ENCODE results near the gene LRRC3C.

The LRRC3C gene

GRCh38 chr17:39926135-39926587, 1.4 kb upstream of the LRRC3C start:
- TF ChIP-seq CTCF (IDR thresholded peaks at IDR 0.05; ENCODE audit: unreplicated experiment in 3 of 3) = no peak
- Mint-ChIP-seq H3K4me3 (peak overlapping the region; percentile 89 to 92 (median 91)), H3K27ac (peak overlapping the region; percentile 64 to 94 (median 87)), H3K36me3 (ENCODE audit: low read depth) (peaks cover 20% of the 10 kb centered on the region), H3K9me3 (no peaks in the 10 kb centered on the region), H3K4me1 (peaks cover 37% of the 10 kb centered on the region), H3K27me3 (ENCODE audit: low read depth) (no peaks in the 10 kb centered on the region)

GRCh38 chr17:39926588-39927100, 888 bp upstream of the LRRC3C start:
- Mint-ChIP-seq H3K27me3 (ENCODE audit: low read depth) (no peaks in the 10 kb centered on the region), H3K36me3 (ENCODE audit: low read depth) (peaks cover 16% of the 10 kb centered on the region), H3K9me3 (no peaks in the 10 kb centered on the region), H3K4me1 (peaks cover 37% of the 10 kb centered on the region), H3K27ac (peak overlapping the region; percentile 64 to 94 (median 87)), H3K4me3 (peak overlapping the region; percentile 89 to 92 (median 91))
- no peak for TF ChIP-seq CTCF (IDR thresholded peaks at IDR 0.05; ENCODE audit: unreplicated experiment in 3 of 3)

- H3K4me1 Mint-ChIP-seq = peaks cover 37% of the 10 kb centered on the region
- H3K4me3 Mint-ChIP-seq = peak overlapping the region; percentile 89 to 92 (median 91)
- no peaks in the 10 kb centered on the region for H3K9me3 Mint-ChIP-seq
- H3K27ac Mint-ChIP-seq = peak overlapping the region; percentile 87 to 95 (median 94)
- H3K27me3 Mint-ChIP-seq (ENCODE audit: low read depth) = no peaks in the 10 kb centered on the region
- H3K36me3 Mint-ChIP-seq (ENCODE audit: low read depth) = peaks cover 6% of the 10 kb centered on the region
- TF ChIP-seq CTCF (IDR thresholded peaks at IDR 0.05; ENCODE audit: unreplicated experiment in 3 of 3) = no peak
Measured at GRCh38 chr17:39927929-39928857, 661 bp downstream of the LRRC3C start.

- no peaks in the 10 kb centered on the region for H3K9me3 Mint-ChIP-seq
- peaks cover 38% of the 10 kb centered on the region for H3K4me1 Mint-ChIP-seq
- no peak for TF ChIP-seq CTCF (IDR thresholded peaks at IDR 0.05; ENCODE audit: unreplicated experiment in 3 of 3)
- H3K27ac Mint-ChIP-seq = peak overlapping the region; percentile 69 to 94 (median 87)
- peak overlapping the region; percentile 9 to 67 (median 40) for H3K4me3 Mint-ChIP-seq
- peaks cover 4% of the 10 kb centered on the region for H3K36me3 Mint-ChIP-seq (ENCODE audit: low read depth)
- no peaks in the 10 kb centered on the region for H3K27me3 Mint-ChIP-seq (ENCODE audit: low read depth)
Measured at GRCh38 chr17:39928858-39929645, 1.5 kb downstream of the LRRC3C start.

GRCh38 chr17:39929646-39930407, 2.3 kb downstream of the LRRC3C start:
- H3K36me3 Mint-ChIP-seq (ENCODE audit: low read depth) = no peaks in the 10 kb centered on the region
- no peak for TF ChIP-seq CTCF (IDR thresholded peaks at IDR 0.05; ENCODE audit: unreplicated experiment in 3 of 3)
- H3K27me3 Mint-ChIP-seq (ENCODE audit: low read depth) = no peaks in the 10 kb centered on the region
- H3K9me3 Mint-ChIP-seq = no peaks in the 10 kb centered on the region
- H3K4me3 Mint-ChIP-seq = peak overlapping the region; percentile 9 to 67 (median 40)
- peaks cover 35% of the 10 kb centered on the region for H3K4me1 Mint-ChIP-seq
- peak overlapping the region; percentile 50 to 67 (median 56) for H3K27ac Mint-ChIP-seq

Measured in nephron (organoid).